PFSK-1 (cell line): ENCODE data around the gene ANKAR.

Experiments used
- FOXP2 ChIP-seq: optimal IDR thresholded peaks from 2 replicates; pipeline ENCODE3; 2011; ENCODE audit warnings: borderline replicate concordance, control low read depth, inconsistent platforms; ENCODE audit not compliant: insufficient read depth; ENCODE audit errors: extremely low read length, extremely low read depth
- POLR2AphosphoS5 ChIP-seq: IDR thresholded peaks from 2 replicates; pipeline ENCODE4 v1.6.1; 2012; ENCODE audit warnings: low read depth, mild to moderate bottlenecking, control low read depth, low read length, moderate library complexity
- REST ChIP-seq, 2 experiments: IDR thresholded peaks; 2 replicates each; pipeline versions ENCODE4 v1.6.1 to v1.8.0; 2011 to 2012; ENCODE audit warnings: low read depth in 2 of 2, low read length in 2 of 2, control low read depth in 1 of 2, inconsistent platforms in 1 of 2, mild to moderate bottlenecking in 1 of 2, moderate library complexity in 1 of 2; ENCODE audit not compliant: insufficient read depth in 1 of 2
- SIN3A ChIP-seq: IDR thresholded peaks from 2 replicates; pipeline ENCODE4 v1.6.1; 2012; ENCODE audit warnings: mild to moderate bottlenecking, low read length, moderate library complexity, borderline replicate concordance; ENCODE audit not compliant: insufficient read depth
- TAF1 ChIP-seq: IDR thresholded peaks from 2 replicates; pipeline ENCODE4 v1.6.1; 2012; ENCODE audit warnings: low read length, control low read depth, borderline replicate concordance; ENCODE audit not compliant: insufficient read depth

Gene ANKAR

DNA sequence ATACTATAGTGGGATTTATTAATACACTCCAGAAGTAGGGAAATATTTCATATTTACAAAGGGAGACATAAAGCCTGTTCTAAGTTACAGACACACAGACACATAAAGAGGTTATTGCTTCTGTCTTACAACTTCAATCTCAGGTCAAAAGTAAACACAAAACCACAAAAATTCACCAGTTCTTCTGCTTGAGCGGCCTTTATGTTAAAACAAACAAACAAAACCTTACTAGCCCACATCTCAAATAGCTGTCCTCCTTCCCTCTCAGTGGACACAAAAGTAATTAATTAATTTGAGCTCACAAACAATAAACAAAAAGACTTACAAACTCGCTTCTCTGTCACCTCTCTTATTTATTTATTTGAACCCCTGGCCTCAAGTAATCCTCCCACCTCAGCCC lies 14.7 kb upstream of the ANKAR start:
- TF ChIP-seq POLR2AphosphoS5, result no peak
- no peak for TF ChIP-seq TAF1
- no peak for TF ChIP-seq REST (IDR thresholded peaks at IDR 0.05; ENCODE audit: insufficient read depth in 1 of 2, low read depth in 2 of 2, low read length in 2 of 2)

DNA sequence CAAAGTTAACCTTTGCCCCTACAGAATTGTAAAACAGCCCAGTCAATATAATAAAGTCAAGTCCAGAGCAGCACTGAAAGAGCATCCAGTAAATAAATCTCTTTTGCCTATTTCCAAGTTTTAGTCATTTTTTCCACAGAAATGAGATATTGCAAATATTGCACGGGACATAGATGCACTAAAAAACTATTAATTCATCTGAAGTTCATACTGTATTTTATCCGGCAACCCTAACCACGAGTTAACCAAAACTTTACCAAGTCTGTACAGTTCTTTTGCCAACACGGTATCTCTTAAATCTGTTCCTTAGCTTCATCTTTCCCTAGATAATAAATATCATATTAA lies 13.7 kb upstream of the ANKAR start:
- TF ChIP-seq FOXP2 (no peak), POLR2AphosphoS5 (no peak), SIN3A (no peak), REST (IDR thresholded peaks at IDR 0.05; ENCODE audit: insufficient read depth in 1 of 2, low read depth in 2 of 2, low read length in 2 of 2) (no peak), TAF1 (no peak)

DNA sequence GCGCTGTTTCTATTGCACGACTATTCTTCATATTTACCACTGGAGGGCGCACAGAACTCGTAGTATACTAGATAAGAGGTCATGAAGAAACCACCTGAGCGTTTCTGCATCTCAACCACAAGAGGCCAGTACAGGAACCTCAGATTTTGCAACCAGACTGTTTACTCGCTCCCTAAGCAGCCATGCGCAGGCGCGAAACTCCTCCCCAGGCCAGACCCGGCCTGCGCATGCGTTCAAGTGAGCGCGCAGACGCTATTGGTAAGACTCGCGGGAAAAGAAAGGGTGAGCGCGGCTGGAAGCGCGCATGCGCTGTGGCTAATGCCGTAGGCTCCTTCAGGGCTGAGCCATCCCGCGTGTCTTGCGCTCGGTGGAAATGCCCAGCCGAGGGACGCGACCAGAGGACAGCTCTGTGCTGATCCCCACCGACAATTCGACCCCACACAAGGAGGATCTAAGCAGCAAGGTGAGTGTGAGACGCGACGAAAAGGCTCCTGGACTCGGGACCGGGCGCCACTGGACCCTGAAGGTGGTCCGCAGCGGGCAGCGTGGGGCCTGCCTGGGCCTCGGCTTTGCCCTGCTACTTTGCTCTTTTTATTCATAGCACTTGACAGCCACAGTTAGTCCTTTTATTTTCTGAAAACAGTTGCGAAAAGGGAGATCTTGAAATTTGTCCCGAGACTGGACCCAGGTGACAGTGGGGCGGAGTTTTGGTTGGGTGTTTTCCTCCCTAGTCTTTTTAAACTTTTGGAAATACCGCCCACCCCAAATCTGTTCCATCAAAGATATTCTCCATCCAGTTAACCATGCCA lies 13.1 kb upstream of the ANKAR start, which contains the start of gene ASNSD1:
Gene ASNSD1 (plus strand): TSS at position 312 of the 809 bp plus-strand sequence. CDS start 4,674 bp downstream, outside the sequence.
- TF ChIP-seq FOXP2 (peak; percentile 63), REST (IDR thresholded peaks at IDR 0.05; ENCODE audit: insufficient read depth in 1 of 2, low read depth in 2 of 2, low read length in 2 of 2) (no peak), POLR2AphosphoS5 (peak; percentile 96), TAF1 (peak; percentile 76; the same call in 1 of the 2 replicates), SIN3A (no peak)

DNA sequence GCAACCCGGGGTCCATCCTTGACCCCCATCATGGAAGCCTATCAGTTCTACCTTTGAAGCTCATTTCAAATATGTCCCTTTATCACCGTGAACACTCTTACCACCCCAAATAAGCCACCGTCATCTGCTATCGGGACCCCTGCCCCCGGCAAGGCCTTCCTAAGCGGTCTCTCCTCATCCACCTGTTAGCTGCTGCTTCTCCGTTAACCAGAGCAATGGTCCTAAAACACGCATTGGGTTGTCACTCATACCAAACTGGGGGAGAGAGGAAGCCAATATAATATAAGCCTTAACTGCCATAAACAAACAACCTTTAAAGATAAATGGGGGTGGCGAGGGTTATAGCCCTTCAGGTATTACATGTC lies 12.5 kb upstream of the ANKAR start:
- TF ChIP-seq FOXP2, result no peak
- TF ChIP-seq REST (IDR thresholded peaks at IDR 0.05; ENCODE audit: insufficient read depth in 1 of 2, low read depth in 2 of 2, low read length in 2 of 2), result no peak

DNA sequence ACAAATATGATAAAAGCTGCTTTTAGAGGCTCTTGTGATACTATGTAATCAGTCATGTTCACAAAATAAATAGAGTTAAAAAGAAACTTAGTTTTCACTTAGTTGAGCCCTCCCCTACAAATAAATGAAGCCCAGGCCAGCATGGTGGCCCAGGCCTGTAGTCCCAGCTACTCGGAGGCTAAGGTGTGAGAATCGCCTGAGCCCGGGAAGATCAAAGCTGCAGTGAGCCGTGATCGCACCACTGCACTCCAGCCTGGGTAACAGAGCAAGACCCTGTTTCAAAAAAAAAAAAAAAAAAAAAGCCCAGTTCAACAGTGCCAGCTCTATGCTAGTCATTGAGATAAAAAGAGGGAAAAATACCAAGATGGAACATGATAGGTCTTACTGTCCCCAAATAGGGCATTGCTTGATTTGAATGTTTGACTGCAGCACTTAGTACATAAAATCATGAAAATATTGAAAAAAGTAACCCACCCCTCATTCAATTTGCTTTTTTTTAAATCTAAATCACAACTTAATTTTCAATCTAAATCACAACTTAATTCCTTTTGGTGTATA lies 11.7 kb upstream of the ANKAR start:
- TF ChIP-seq REST (IDR thresholded peaks at IDR 0.05; ENCODE audit: insufficient read depth in 1 of 2, low read depth in 2 of 2, low read length in 2 of 2) (no peak), SIN3A (no peak), TAF1 (no peak), FOXP2 (no peak), POLR2AphosphoS5 (no peak)
